ENCODE data around the gene APMAP.
A peak's percentile ranks its signal among the peaks of the same experiment; 100 is the strongest.
"Not testable (repeated sequence)": the region's sequence is repeated elsewhere in the genome, so short reads cannot be mapped to it uniquely, and the experiment has no call there.

Gene APMAP

GRCh38 chr20:24950128-24950835 lies 42.3 kb downstream of the APMAP start:
- DNase-seq = no peak

GRCh38 chr20:24949756-24950127 lies 42.8 kb downstream of the APMAP start:
- DNase-seq = no peak

GRCh38 chr20:24948939-24949679 lies 43.4 kb downstream of the APMAP start, which contains the start of gene CST7:
Gene CST7, plus strand, starts transcription at chr20:24949269. Its CDS starts 237 bp downstream, at chr20:24949506.
- peak; percentile 90 for DNase-seq

- not testable (repeated sequence) for DNase-seq
Observed at GRCh38 chr20:24948396-24948938, 44.1 kb downstream of the APMAP start.

GRCh38 chr20:24946376-24946775 lies 46.2 kb downstream of the APMAP start:
- DNase-seq = not testable (repeated sequence)

- DNase-seq = no peak
Observed at GRCh38 chr20:24943731-24944130, 48.8 kb downstream of the APMAP start.

- no peak for DNase-seq
Observed at GRCh38 chr20:24943196-24943595, 49.4 kb downstream of the APMAP start.

- no peak for DNase-seq
Observed at GRCh38 chr20:24942679-24943078, 49.9 kb downstream of the APMAP start.

GRCh38 chr20:24939036-24939435 lies 53.5 kb downstream of the APMAP start:
- no peak for DNase-seq

GRCh38 chr20:24938498-24938897 lies 54.1 kb downstream of the APMAP start:
- no peak for DNase-seq

- DNase-seq = no peak
Observed at GRCh38 chr20:24937579-24937978, 55.0 kb downstream of the APMAP start.

- DNase-seq = no peak
Observed at GRCh38 chr20:24936526-24937407, 55.8 kb downstream of the APMAP start.

GRCh38 chr20:24935766-24936525 lies 56.6 kb downstream of the APMAP start:
- DNase-seq = no peak

GRCh38 chr20:24935140-24935539 lies 57.4 kb downstream of the APMAP start:
- DNase-seq = no peak

GRCh38 chr20:24934716-24935115 lies 57.8 kb downstream of the APMAP start:
- no peak for DNase-seq

- no peak for DNase-seq
Observed at GRCh38 chr20:24934101-24934661, 58.4 kb downstream of the APMAP start.

- no peak for DNase-seq
Observed at GRCh38 chr20:24933266-24933908, 59.2 kb downstream of the APMAP start.

- DNase-seq = peak; percentile 32
Observed at GRCh38 chr20:24931893-24932292, 60.7 kb downstream of the APMAP start.

GRCh38 chr20:24930724-24931688 lies 61.5 kb downstream of the APMAP start:
- DNase-seq = not testable (repeated sequence)

Measured in CD4-positive, alpha-beta T cell treated with Interleukin-4 for 4 hours (primary cell).